ENCODE results near the gene ATP11A.

Gene ATP11A

GRCh38 chr13:112916296-112916695, 226.5 kb downstream of the ATP11A start:
- Histone ChIP-seq H3K27me3 (ENCODE audit: control insufficient read depth, insufficient read depth, low read length) (no peaks in the 10 kb centered on the region), H3K9ac (ENCODE audit: low read length) (no peak overlapping the region), H3K27ac (ENCODE audit: low read length) (no peak overlapping the region), H3K4me3 (ENCODE audit: low read length) (no peak overlapping the region), H3K4me1 (ENCODE audit: control insufficient read depth, low read depth, low read length) (no peaks in the 10 kb centered on the region), H3K9me3 (ENCODE audit: control insufficient read depth, low read depth, low read length) (no peaks in the 10 kb centered on the region), H3K36me3 (ENCODE audit: control insufficient read depth, low read depth, low read length) (no peaks in the 10 kb centered on the region)

- Histone ChIP-seq H3K36me3 (ENCODE audit: control insufficient read depth, low read depth, low read length) (no peaks in the 10 kb centered on the region), H3K27ac (ENCODE audit: low read length) (no peak overlapping the region), H3K4me1 (ENCODE audit: control insufficient read depth, low read depth, low read length) (no peaks in the 10 kb centered on the region), H3K4me3 (ENCODE audit: low read length) (no peak overlapping the region), H3K27me3 (ENCODE audit: control insufficient read depth, insufficient read depth, low read length) (no peaks in the 10 kb centered on the region), H3K9me3 (ENCODE audit: control insufficient read depth, low read depth, low read length) (no peaks in the 10 kb centered on the region), H3K9ac (ENCODE audit: low read length) (no peak overlapping the region)
Measured at GRCh38 chr13:112917056-112917664, 227.3 kb downstream of the ATP11A start.

GRCh38 chr13:112917737-112918136, 227.9 kb downstream of the ATP11A start:
- H3K4me1 ChIP-seq (ENCODE audit: control insufficient read depth, low read depth, low read length): no peaks in the 10 kb centered on the region
- no peaks in the 10 kb centered on the region for H3K9me3 ChIP-seq (ENCODE audit: control insufficient read depth, low read depth, low read length)
- no peak overlapping the region for H3K27ac ChIP-seq (ENCODE audit: low read length)
- no peaks in the 10 kb centered on the region for H3K27me3 ChIP-seq (ENCODE audit: control insufficient read depth, insufficient read depth, low read length)
- no peak overlapping the region for H3K9ac ChIP-seq (ENCODE audit: low read length)
- no peak overlapping the region for H3K4me3 ChIP-seq (ENCODE audit: low read length)
- H3K36me3 ChIP-seq (ENCODE audit: control insufficient read depth, low read depth, low read length): no peaks in the 10 kb centered on the region

- H3K9ac ChIP-seq (ENCODE audit: low read length): no peak overlapping the region
- no peaks in the 10 kb centered on the region for H3K27me3 ChIP-seq (ENCODE audit: control insufficient read depth, insufficient read depth, low read length)
- no peak overlapping the region for H3K27ac ChIP-seq (ENCODE audit: low read length)
- H3K4me1 ChIP-seq (ENCODE audit: control insufficient read depth, low read depth, low read length): no peaks in the 10 kb centered on the region
- H3K36me3 ChIP-seq (ENCODE audit: control insufficient read depth, low read depth, low read length): no peaks in the 10 kb centered on the region
- no peak overlapping the region for H3K4me3 ChIP-seq (ENCODE audit: low read length)
- no peaks in the 10 kb centered on the region for H3K9me3 ChIP-seq (ENCODE audit: control insufficient read depth, low read depth, low read length)
Measured at GRCh38 chr13:112918266-112918665, 228.4 kb downstream of the ATP11A start.

GRCh38 chr13:112918746-112919145, 228.9 kb downstream of the ATP11A start:
- Histone ChIP-seq H3K9ac (ENCODE audit: low read length) (no peak overlapping the region), H3K36me3 (ENCODE audit: control insufficient read depth, low read depth, low read length) (no peaks in the 10 kb centered on the region), H3K27ac (ENCODE audit: low read length) (no peak overlapping the region), H3K4me3 (ENCODE audit: low read length) (no peak overlapping the region), H3K9me3 (ENCODE audit: control insufficient read depth, low read depth, low read length) (no peaks in the 10 kb centered on the region), H3K4me1 (ENCODE audit: control insufficient read depth, low read depth, low read length) (no peaks in the 10 kb centered on the region), H3K27me3 (ENCODE audit: control insufficient read depth, insufficient read depth, low read length) (no peaks in the 10 kb centered on the region)

GRCh38 chr13:112923962-112924361, 234.1 kb downstream of the ATP11A start:
- no peaks in the 10 kb centered on the region for H3K36me3 ChIP-seq (ENCODE audit: control insufficient read depth, low read depth, low read length)
- no peaks in the 10 kb centered on the region for H3K27me3 ChIP-seq (ENCODE audit: control insufficient read depth, insufficient read depth, low read length)
- no peaks in the 10 kb centered on the region for H3K4me1 ChIP-seq (ENCODE audit: control insufficient read depth, low read depth, low read length)
- no peak overlapping the region for H3K9ac ChIP-seq (ENCODE audit: low read length)
- no peak overlapping the region for H3K4me3 ChIP-seq (ENCODE audit: low read length)
- no peak overlapping the region for H3K27ac ChIP-seq (ENCODE audit: low read length)
- no peaks in the 10 kb centered on the region for H3K9me3 ChIP-seq (ENCODE audit: control insufficient read depth, low read depth, low read length)

GRCh38 chr13:112924365-112924764, 234.5 kb downstream of the ATP11A start:
- Histone ChIP-seq H3K9ac (ENCODE audit: low read length) (no peak overlapping the region), H3K9me3 (ENCODE audit: control insufficient read depth, low read depth, low read length) (no peaks in the 10 kb centered on the region), H3K27me3 (ENCODE audit: control insufficient read depth, insufficient read depth, low read length) (no peaks in the 10 kb centered on the region), H3K27ac (ENCODE audit: low read length) (no peak overlapping the region), H3K36me3 (ENCODE audit: control insufficient read depth, low read depth, low read length) (no peaks in the 10 kb centered on the region), H3K4me1 (ENCODE audit: control insufficient read depth, low read depth, low read length) (peaks cover 3% of the 10 kb centered on the region), H3K4me3 (ENCODE audit: low read length) (no peak overlapping the region)

GRCh38 chr13:112926003-112926402, 236.2 kb downstream of the ATP11A start:
- Histone ChIP-seq H3K36me3 (ENCODE audit: control insufficient read depth, low read depth, low read length) (no peaks in the 10 kb centered on the region), H3K27me3 (ENCODE audit: control insufficient read depth, insufficient read depth, low read length) (no peaks in the 10 kb centered on the region), H3K9ac (ENCODE audit: low read length) (no peak overlapping the region), H3K4me1 (ENCODE audit: control insufficient read depth, low read depth, low read length) (peaks cover 5% of the 10 kb centered on the region), H3K4me3 (ENCODE audit: low read length) (no peak overlapping the region), H3K9me3 (ENCODE audit: control insufficient read depth, low read depth, low read length) (no peaks in the 10 kb centered on the region), H3K27ac (ENCODE audit: low read length) (no peak overlapping the region)

- H3K27ac ChIP-seq (ENCODE audit: low read length): no peak overlapping the region
- no peaks in the 10 kb centered on the region for H3K27me3 ChIP-seq (ENCODE audit: control insufficient read depth, insufficient read depth, low read length)
Measured at GRCh38 chr13:112926993-112927392, 237.2 kb downstream of the ATP11A start.

GRCh38 chr13:112928020-112928971, 238.5 kb downstream of the ATP11A start:
- no peaks in the 10 kb centered on the region for H3K36me3 ChIP-seq (ENCODE audit: control insufficient read depth, low read depth, low read length)
- H3K27ac ChIP-seq (ENCODE audit: low read length): no peak overlapping the region
- no peaks in the 10 kb centered on the region for H3K9me3 ChIP-seq (ENCODE audit: control insufficient read depth, low read depth, low read length)
- H3K4me1 ChIP-seq (ENCODE audit: control insufficient read depth, low read depth, low read length): peaks cover 5% of the 10 kb centered on the region
- no peaks in the 10 kb centered on the region for H3K27me3 ChIP-seq (ENCODE audit: control insufficient read depth, insufficient read depth, low read length)
- H3K9ac ChIP-seq (ENCODE audit: low read length): no peak overlapping the region
- H3K4me3 ChIP-seq (ENCODE audit: low read length): no peak overlapping the region

More at GRCh38 chr13:112926993-112927392, 237.2 kb downstream of the ATP11A start:
- H3K4me3 ChIP-seq (ENCODE audit: low read length): no peak overlapping the region
- H3K4me1 ChIP-seq (ENCODE audit: control insufficient read depth, low read depth, low read length): peaks cover 5% of the 10 kb centered on the region
- H3K36me3 ChIP-seq (ENCODE audit: control insufficient read depth, low read depth, low read length): no peaks in the 10 kb centered on the region
- H3K9ac ChIP-seq (ENCODE audit: low read length): no peak overlapping the region
- no peaks in the 10 kb centered on the region for H3K9me3 ChIP-seq (ENCODE audit: control insufficient read depth, low read depth, low read length)

GRCh38 chr13:112928972-112929782, 239.3 kb downstream of the ATP11A start:
- H3K4me1 ChIP-seq (ENCODE audit: control insufficient read depth, low read depth, low read length): peaks cover 9% of the 10 kb centered on the region
- H3K9me3 ChIP-seq (ENCODE audit: control insufficient read depth, low read depth, low read length): no peaks in the 10 kb centered on the region
- no peak overlapping the region for H3K9ac ChIP-seq (ENCODE audit: low read length)
- no peak overlapping the region for H3K27ac ChIP-seq (ENCODE audit: low read length)
- H3K4me3 ChIP-seq (ENCODE audit: low read length): no peak overlapping the region
- H3K36me3 ChIP-seq (ENCODE audit: control insufficient read depth, low read depth, low read length): no peaks in the 10 kb centered on the region
- H3K27me3 ChIP-seq (ENCODE audit: control insufficient read depth, insufficient read depth, low read length): no peaks in the 10 kb centered on the region
